ENCODE measurements around the gene DRAM2. TPM values are rescaled to one million over a fixed set of nuclear protein-coding genes. Genes with fewer than 3 reads are reported as not detected.

Gene DRAM2
- total and polyA plus RNA-seq, 9 of the 15 experiments (the other 6 are each of a cell fraction or from before 2014, with no cell fraction given), result 29.0 to 161 (median 53.5) TPM

GRCh38 chr1:111129376-111129775, 10.5 kb downstream of the DRAM2 start (continued):
- TF ChIP-seq NFIX (CRISPR knock-in tag; IDR thresholded peaks at IDR 0.05; ENCODE audit: low read depth) (no peak), THAP12 (CRISPR knock-in tag; IDR thresholded peaks at IDR 0.05) (no peak), MAFF (IDR thresholded peaks at IDR 0.05; ENCODE audit: low read length) (no peak), CEBPB (tag; IDR thresholded peaks at IDR 0.05) (peak; percentile 42; the same call in 1 of the 2 replicates), ZNF445 (CRISPR knock-in tag; IDR thresholded peaks at IDR 0.05; ENCODE audit: low read depth) (no peak), ZNF197 (CRISPR knock-in tag; IDR thresholded peaks at IDR 0.05; ENCODE audit: low read depth) (no peak), DNMT1 (IDR thresholded peaks at IDR 0.05) (no peak)

GRCh38 chr1:111127923-111128643, 11.8 kb downstream of the DRAM2 start:
- no peaks in the 10 kb centered on the region for H3K9me1 ChIP-seq (ENCODE audit: control insufficient read depth, insufficient read depth, low read length)
- no peak overlapping the region for H3K4me2 ChIP-seq (ENCODE audit: insufficient read depth, low read length)
- TF ChIP-seq BCL6 (CRISPR knock-in tag; IDR thresholded peaks at IDR 0.05) (no peak), HNRNPK (IDR thresholded peaks at IDR 0.05; ENCODE audit: low read depth, low read length, poor library complexity, severe bottlenecking) (no peak), KDM4B (IDR thresholded peaks at IDR 0.05; ENCODE audit: borderline replicate concordance in 2 of 2, low read depth in 1 of 2) (no peak)
- no peak overlapping the region for H3K9ac ChIP-seq (ENCODE audit: insufficient read depth in 1 of 2, low read depth in 2 of 2, low read length in 2 of 2)
- H3K79me2 ChIP-seq (ENCODE audit: control insufficient read depth, insufficient read depth, low read length), result no peaks in the 10 kb centered on the region
- DNase-seq (ENCODE audit: extremely low read depth in 1 of 4, low spot score in 3 of 4) (no peak), ATAC-seq (no peak), FAIRE-seq (no peak)
- intact Hi-C loops (cut with micrococcal nuclease) (no loop called here), in situ Hi-C loops (cut with MboI) (no loop called here)
- ChIA-PET POLR2A (no interaction called here), CTCF (ENCODE audit: low intra/inter-chr PET ratio) (no interaction called here)
- no peaks in the 10 kb centered on the region for H4K20me1 ChIP-seq (replicated peaks; ENCODE audit: control insufficient read depth, insufficient read depth, low read length)
- peaks cover 68% of the 10 kb centered on the region for H3K36me3 ChIP-seq (ENCODE audit: control insufficient read depth, insufficient read depth, low read length)
- WGBS (ENCODE audit: insufficient coverage, low coverage, missing lambda C conversion rate), result 84% methylated on average over 3 of the region's 3 CpGs
- no peaks in the 10 kb centered on the region for H3K27me3 ChIP-seq (ENCODE audit: control insufficient read depth in 2 of 2, insufficient read depth in 2 of 2, low read length in 2 of 2)
- no peaks in the 10 kb centered on the region for H3K4me1 ChIP-seq (replicated peaks in 1 of 2; ENCODE audit: control insufficient read depth in 2 of 2, insufficient read depth in 2 of 2, low read length in 2 of 2)
- no TSS peak for BruUV-seq (replicated peaks)
- no peak overlapping the region for H3K4me3 ChIP-seq
- H3K9me3 ChIP-seq (replicated peaks; ENCODE audit: control insufficient read depth, insufficient read depth, low read depth, low read length), result no peaks in the 10 kb centered on the region
- no peak overlapping the region for H3K27ac ChIP-seq (ENCODE audit: extremely low read depth, low read depth, low read length)
- no peak overlapping the region for H2AFZ ChIP-seq (ENCODE audit: low read depth, low read length)

Measured in K562 (cell line).